ENCODE measurements around the gene IL17RE.

DNA sequence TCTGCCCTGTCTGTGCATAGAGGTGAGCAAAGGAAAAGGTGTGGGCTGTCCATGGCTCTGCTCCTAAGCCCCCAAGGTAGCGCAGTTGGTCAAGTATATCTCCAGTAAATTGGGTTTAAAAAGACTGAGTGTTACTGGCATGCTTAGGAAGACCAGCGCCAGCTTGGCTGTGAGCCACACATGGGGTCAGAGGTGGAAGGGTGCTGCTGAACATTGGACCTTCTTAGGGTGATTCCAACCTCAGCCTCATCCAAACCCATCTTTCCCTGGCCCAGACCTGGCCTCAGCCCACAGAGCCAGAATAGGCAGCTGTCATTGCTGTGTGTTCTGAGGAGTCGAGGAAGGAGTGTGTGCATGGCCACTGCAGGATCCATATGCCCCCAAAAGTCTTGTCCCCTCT, 5.6 kb downstream of the IL17RE start:
- TF ChIP-seq, protein P1, sequence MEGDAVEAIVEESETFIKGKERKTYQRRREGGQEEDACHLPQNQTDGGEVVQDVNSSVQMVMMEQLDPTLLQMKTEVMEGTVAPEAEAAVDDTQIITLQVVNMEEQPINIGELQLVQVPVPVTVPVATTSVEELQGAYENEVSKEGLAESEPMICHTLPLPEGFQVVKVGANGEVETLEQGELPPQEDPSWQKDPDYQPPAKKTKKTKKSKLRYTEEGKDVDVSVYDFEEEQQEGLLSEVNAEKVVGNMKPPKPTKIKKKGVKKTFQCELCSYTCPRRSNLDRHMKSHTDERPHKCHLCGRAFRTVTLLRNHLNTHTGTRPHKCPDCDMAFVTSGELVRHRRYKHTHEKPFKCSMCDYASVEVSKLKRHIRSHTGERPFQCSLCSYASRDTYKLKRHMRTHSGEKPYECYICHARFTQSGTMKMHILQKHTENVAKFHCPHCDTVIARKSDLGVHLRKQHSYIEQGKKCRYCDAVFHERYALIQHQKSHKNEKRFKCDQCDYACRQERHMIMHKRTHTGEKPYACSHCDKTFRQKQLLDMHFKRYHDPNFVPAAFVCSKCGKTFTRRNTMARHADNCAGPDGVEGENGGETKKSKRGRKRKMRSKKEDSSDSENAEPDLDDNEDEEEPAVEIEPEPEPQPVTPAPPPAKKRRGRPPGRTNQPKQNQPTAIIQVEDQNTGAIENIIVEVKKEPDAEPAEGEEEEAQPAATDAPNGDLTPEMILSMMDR (IDR thresholded peaks at IDR 0.05) = no peak
- no peak for TF ChIP-seq POLR2A (IDR thresholded peaks at IDR 0.05)
